ENCODE measurements around the gene MVB12A. TPM values are rescaled to one million over a fixed set of nuclear protein-coding genes. Genes with fewer than 3 reads are reported as not detected.

Gene MVB12A
- total RNA-seq, 3 donors from 2014 or later (not counting 1 experiment from before 2014, with no cell fraction given), result 28.4 to 30.1 (median 29.4) TPM

GRCh38 chr19:17405250-17406045 lies 14.4 kb upstream of the MVB12A start, which contains the start of gene BST2:
BST2 (minus strand) TSS chr19:17405630; CDS start chr19:17405575, 55 bp downstream.
- Mint-ChIP-seq H3K27ac (peak within 1 kb of the TSS; percentile 89 to 97), H3K27me3 (ENCODE audit: low read depth in 2 of 2) (no peaks in the 10 kb centered on the region), H3K36me3 (no peaks in the 10 kb centered on the region), H3K9me3 (no peaks in the 10 kb centered on the region), H3K4me3 (peak within 1 kb of the TSS; percentile 96), H3K4me1 (peaks cover 43 to 45% of the 10 kb centered on the region in 2 donors)
- peaks cover 56% of the 10 kb centered on the region for H3K4me1 ChIP-seq (ENCODE audit: control insufficient read depth, insufficient read depth, low read length)
- peak within 1 kb of the TSS; percentile 89 for H3K27ac ChIP-seq (ENCODE audit: low read length)
- H3K4me3 ChIP-seq (ENCODE audit: low read length), result peak within 1 kb of the TSS; percentile 78
- DNase-seq (peak; percentile 47 to 83), ATAC-seq (peak; percentile 88 to 94 (median 89))
- H3K27me3 ChIP-seq (ENCODE audit: control insufficient read depth, insufficient read depth, low read length), result no peaks in the 10 kb centered on the region
- under 1% methylated on average over 18 of the region's 18 CpGs for WGBS (ENCODE audit: insufficient coverage)
- H3K36me3 ChIP-seq (ENCODE audit: control insufficient read depth, insufficient read depth, low read length), result peaks cover 19% of the 10 kb centered on the region
- H3K9me3 ChIP-seq (ENCODE audit: control insufficient read depth, insufficient read depth, low read length), result no peaks in the 10 kb centered on the region
- TF ChIP-seq CTCF (IDR thresholded peaks at IDR 0.05), result no peak
- intact Hi-C loops (cut with micrococcal nuclease), result loop anchor here (10.0 kb wide), 1 partner anchor 71 kb away; the partner anchor contains the start of genes ANO8 and GTPBP3

GRCh38 chr19:17406046-17406886 lies 13.6 kb upstream of the MVB12A start:
- 2% methylated on average over 8 of the region's 10 CpGs for WGBS (ENCODE audit: insufficient coverage)
- DNase-seq, result peak; percentile 33 to 47
- H3K9me3 Mint-ChIP-seq, result no peaks in the 10 kb centered on the region
- H3K4me1 Mint-ChIP-seq, result peaks cover 43 to 45% of the 10 kb centered on the region in 2 donors
- Histone ChIP-seq H3K4me3 (ENCODE audit: low read length) (peak overlapping the region; percentile 78), H3K27ac (ENCODE audit: low read length) (peak overlapping the region; percentile 89), H3K36me3 (ENCODE audit: control insufficient read depth, insufficient read depth, low read length) (peaks cover 18% of the 10 kb centered on the region), H3K27me3 (ENCODE audit: control insufficient read depth, insufficient read depth, low read length) (no peaks in the 10 kb centered on the region), H3K4me1 (ENCODE audit: control insufficient read depth, insufficient read depth, low read length) (peaks cover 56% of the 10 kb centered on the region), H3K9me3 (ENCODE audit: control insufficient read depth, insufficient read depth, low read length) (no peaks in the 10 kb centered on the region)
- H3K27ac Mint-ChIP-seq, result peak overlapping the region; percentile 89 to 97
- no peaks in the 10 kb centered on the region for H3K36me3 Mint-ChIP-seq
- H3K27me3 Mint-ChIP-seq (ENCODE audit: low read depth in 2 of 2), result no peaks in the 10 kb centered on the region
- peak; percentile 10 to 42 (median 12) for ATAC-seq
- peak overlapping the region; percentile 96 for H3K4me3 Mint-ChIP-seq
- no peak for TF ChIP-seq CTCF (IDR thresholded peaks at IDR 0.05)
- intact Hi-C loops (cut with micrococcal nuclease), result loop anchor here (10.0 kb wide), 1 partner anchor 71 kb away; the partner anchor contains the start of genes ANO8 and GTPBP3

- intact Hi-C loops (cut with micrococcal nuclease), result loop anchor here (10.0 kb wide), 1 partner anchor 72 kb away; the partner anchor contains the start of genes ANO8 and GTPBP3
- DNase-seq, result no peak
- H3K36me3 Mint-ChIP-seq, result no peaks in the 10 kb centered on the region
- H3K4me1 ChIP-seq (ENCODE audit: control insufficient read depth, insufficient read depth, low read length), result peaks cover 56% of the 10 kb centered on the region
- H3K27me3 ChIP-seq (ENCODE audit: control insufficient read depth, insufficient read depth, low read length), result no peaks in the 10 kb centered on the region
- no peak for ATAC-seq
- peaks cover 43 to 45% of the 10 kb centered on the region in 2 donors for H3K4me1 Mint-ChIP-seq
- H3K27me3 Mint-ChIP-seq (ENCODE audit: low read depth in 2 of 2), result no peaks in the 10 kb centered on the region
- H3K9me3 ChIP-seq (ENCODE audit: control insufficient read depth, insufficient read depth, low read length), result no peaks in the 10 kb centered on the region
- 14% methylated on average over 2 of the region's 2 CpGs for WGBS (ENCODE audit: insufficient coverage)
- TF ChIP-seq CTCF (IDR thresholded peaks at IDR 0.05), result no peak
- H3K27ac Mint-ChIP-seq, result peak overlapping the region; percentile 89 to 97
- H3K4me3 Mint-ChIP-seq, result peak overlapping the region; percentile 96
- no peaks in the 10 kb centered on the region for H3K9me3 Mint-ChIP-seq
- peak overlapping the region; percentile 78 for H3K4me3 ChIP-seq (ENCODE audit: low read length)
- H3K27ac ChIP-seq (ENCODE audit: low read length), result peak overlapping the region; percentile 89
- peaks cover 19% of the 10 kb centered on the region for H3K36me3 ChIP-seq (ENCODE audit: control insufficient read depth, insufficient read depth, low read length)
These were observed 13.0 kb upstream of the MVB12A start for GRCh38 chr19:17406887-17407196.
